ENCODE measurements around the gene APBA2.

GRCh38 chr15:28888302-28888894 is 2.6 kb downstream of the APBA2 start:
- TF ChIP-seq CTCF (IDR thresholded peaks at IDR 0.05): no peak
- no peak for TF ChIP-seq POLR2AphosphoS5 (IDR thresholded peaks at IDR 0.05; ENCODE audit: low read depth, low read length)
- TF ChIP-seq REST (IDR thresholded peaks at IDR 0.05; ENCODE audit: insufficient read depth in 1 of 2, low read depth in 2 of 2, low read length in 1 of 2): no peak
- no peak for TF ChIP-seq SIN3A (IDR thresholded peaks at IDR 0.05; ENCODE audit: borderline replicate concordance, insufficient read depth, low read depth, low read length)
